ENCODE data around the gene MPG. TPM values are rescaled to one million over a fixed set of nuclear protein-coding genes. Genes with fewer than 3 reads are reported as not detected.

MPG gene
- polyA plus RNA-seq, 1 donor (not counting 4 experiments of a cell fraction or from before 2014, with no cell fraction given), result 22.7 TPM

GRCh38 chr16:74051-74746 is 3.8 kb upstream of the MPG start:
- H3K9ac ChIP-seq (ENCODE audit: control insufficient read depth, extremely low read depth, insufficient read depth, low read length), result no peak overlapping the region
- no peak for DNase-seq (ENCODE audit: low read depth, low spot score)
- peaks cover 43% of the 10 kb centered on the region for H3K4me1 ChIP-seq (ENCODE audit: control insufficient read depth, extremely low read depth, insufficient read depth, low read length)
- H3K4me2 ChIP-seq (ENCODE audit: control insufficient read depth, extremely low read depth, insufficient read depth, low read depth, low read length), result no peak overlapping the region
- peaks cover 20% of the 10 kb centered on the region for H3K79me2 ChIP-seq (ENCODE audit: control insufficient read depth, insufficient read depth, low read length)
- H3K9me1 ChIP-seq (ENCODE audit: control insufficient read depth, extremely low read depth, insufficient read depth, low read length), result peaks cover 4% of the 10 kb centered on the region
- TF ChIP-seq CTCF (optimal IDR thresholded peaks at IDR 0.05 in 1 of 3, IDR thresholded peaks at IDR 0.05 in 1 of 3, conservative IDR thresholded peaks at IDR 0.05 in 1 of 3; ENCODE audit: extremely low read depth in 1 of 3, insufficient read depth in 2 of 3, low read length in 3 of 3) (no peak), EZH2 (IDR thresholded peaks at IDR 0.05; ENCODE audit: low read length) (no peak)
- H3K27ac ChIP-seq (ENCODE audit: control insufficient read depth, insufficient read depth, low read length), result no peak overlapping the region
- dilution Hi-C loops (cut with MboI; ENCODE audit: extremely low pct_ligation_motif_present, low sequenced_read_pairs), result no loop called here
- H3K9me3 ChIP-seq (ENCODE audit: control insufficient read depth, low read depth, low read length), result no peaks in the 10 kb centered on the region
- peaks cover 0 to 3% of the 10 kb centered on the region in 2 experiments for H3K36me3 ChIP-seq (ENCODE audit: control insufficient read depth in 2 of 2, extremely low read depth in 1 of 2, insufficient read depth in 2 of 2, low read length in 2 of 2)
- no peak for FAIRE-seq
- H4K20me1 ChIP-seq (ENCODE audit: control insufficient read depth, extremely low read depth, insufficient read depth, low read length), result no peaks in the 10 kb centered on the region
- no peak overlapping the region for H2AFZ ChIP-seq (ENCODE audit: control insufficient read depth, low read length)
- no peaks in the 10 kb centered on the region for H3K27me3 ChIP-seq (ENCODE audit: control insufficient read depth, extremely low read depth, insufficient read depth, low read length)
- H3K4me3 ChIP-seq (ENCODE audit: control insufficient read depth in 2 of 3, extremely low read depth in 1 of 3, insufficient read depth in 2 of 3, low read depth in 1 of 3, low read length in 3 of 3), result no peak overlapping the region

GRCh38 chr16:74747-75334 is 3.2 kb upstream of the MPG start:
- Histone ChIP-seq H3K9ac (ENCODE audit: control insufficient read depth, extremely low read depth, insufficient read depth, low read length) (no peak overlapping the region), H3K79me2 (ENCODE audit: control insufficient read depth, insufficient read depth, low read length) (peaks cover 19% of the 10 kb centered on the region), H3K9me1 (ENCODE audit: control insufficient read depth, extremely low read depth, insufficient read depth, low read length) (peaks cover 4% of the 10 kb centered on the region), H2AFZ (ENCODE audit: control insufficient read depth, low read length) (no peak overlapping the region), H3K9me3 (ENCODE audit: control insufficient read depth, low read depth, low read length) (no peaks in the 10 kb centered on the region), H3K4me3 (ENCODE audit: control insufficient read depth in 2 of 3, extremely low read depth in 1 of 3, insufficient read depth in 2 of 3, low read depth in 1 of 3, low read length in 3 of 3) (no peak overlapping the region), H4K20me1 (ENCODE audit: control insufficient read depth, extremely low read depth, insufficient read depth, low read length) (no peaks in the 10 kb centered on the region), H3K4me2 (ENCODE audit: control insufficient read depth, extremely low read depth, insufficient read depth, low read depth, low read length) (no peak overlapping the region), H3K4me1 (ENCODE audit: control insufficient read depth, extremely low read depth, insufficient read depth, low read length) (peaks cover 43% of the 10 kb centered on the region), H3K27ac (ENCODE audit: control insufficient read depth, insufficient read depth, low read length) (no peak overlapping the region), H3K36me3 (ENCODE audit: control insufficient read depth in 2 of 2, extremely low read depth in 1 of 2, insufficient read depth in 2 of 2, low read length in 2 of 2) (peaks cover 3 to 4% of the 10 kb centered on the region in 2 experiments), H3K27me3 (ENCODE audit: control insufficient read depth, extremely low read depth, insufficient read depth, low read length) (no peaks in the 10 kb centered on the region)
- DNase-seq (ENCODE audit: low read depth, low spot score), result no peak
- TF ChIP-seq EZH2 (IDR thresholded peaks at IDR 0.05; ENCODE audit: low read length), result no peak
- TF ChIP-seq CTCF (optimal IDR thresholded peaks at IDR 0.05 in 1 of 3, IDR thresholded peaks at IDR 0.05 in 1 of 3, conservative IDR thresholded peaks at IDR 0.05 in 1 of 3; ENCODE audit: extremely low read depth in 1 of 3, insufficient read depth in 2 of 3, low read length in 3 of 3), result no peak
- dilution Hi-C loops (cut with MboI; ENCODE audit: extremely low pct_ligation_motif_present, low sequenced_read_pairs), result no loop called here
- no peak for FAIRE-seq

Measured in keratinocyte (primary cell).